Measurements from ENCODE around the gene JOSD1.

JOSD1 gene

GRCh38 chr22:38720350-38720749 is 19.6 kb upstream of the JOSD1 start:
- H3K4me3 ChIP-seq (ENCODE audit: low read depth, low read length), result no peak overlapping the region
- TF ChIP-seq CTCF (IDR thresholded peaks at IDR 0.05; ENCODE audit: borderline replicate concordance, insufficient read depth, low read depth, low read length), result no peak

GRCh38 chr22:38719196-38719595 is 18.5 kb upstream of the JOSD1 start:
- TF ChIP-seq CTCF (IDR thresholded peaks at IDR 0.05; ENCODE audit: borderline replicate concordance, insufficient read depth, low read depth, low read length), result no peak
- H3K4me3 ChIP-seq (ENCODE audit: low read depth, low read length), result no peak overlapping the region

GRCh38 chr22:38718414-38718813 is 17.7 kb upstream of the JOSD1 start:
- H3K4me3 ChIP-seq (ENCODE audit: low read depth, low read length), result no peak overlapping the region
- no peak for TF ChIP-seq CTCF (IDR thresholded peaks at IDR 0.05; ENCODE audit: borderline replicate concordance, insufficient read depth, low read depth, low read length)

GRCh38 chr22:38717244-38717643 is 16.5 kb upstream of the JOSD1 start:
- H3K4me3 ChIP-seq (ENCODE audit: low read depth, low read length), result no peak overlapping the region
- no peak for TF ChIP-seq CTCF (IDR thresholded peaks at IDR 0.05; ENCODE audit: borderline replicate concordance, insufficient read depth, low read depth, low read length)

GRCh38 chr22:38716826-38717225 is 16.1 kb upstream of the JOSD1 start:
- TF ChIP-seq CTCF (IDR thresholded peaks at IDR 0.05; ENCODE audit: borderline replicate concordance, insufficient read depth, low read depth, low read length), result no peak
- no peak overlapping the region for H3K4me3 ChIP-seq (ENCODE audit: low read depth, low read length)

GRCh38 chr22:38716271-38716670 is 15.5 kb upstream of the JOSD1 start:
- no peak for TF ChIP-seq CTCF (IDR thresholded peaks at IDR 0.05; ENCODE audit: borderline replicate concordance, insufficient read depth, low read depth, low read length)
- no peak overlapping the region for H3K4me3 ChIP-seq (ENCODE audit: low read depth, low read length)

- no peak for TF ChIP-seq CTCF (IDR thresholded peaks at IDR 0.05; ENCODE audit: borderline replicate concordance, insufficient read depth, low read depth, low read length)
- H3K4me3 ChIP-seq (ENCODE audit: low read depth, low read length), result no peak overlapping the region
Observed at GRCh38 chr22:38715852-38716251, 15.1 kb upstream of the JOSD1 start.

Data from GM12875 (cell line).